Measurements from ENCODE around the gene NPL.

The NPL gene

GRCh38 chr1:182789138-182790076 is at the start of gene NPL:
Gene NPL, plus strand, starts transcription at chr1:182789773. Its CDS starts 4,599 bp downstream, at chr1:182794372.
- no peak for DNase-seq

GRCh38 chr1:182740120-182740519 is 49.5 kb upstream of the NPL start:
- no peak for DNase-seq

GRCh38 chr1:182742780-182743179 is 46.8 kb upstream of the NPL start:
- no peak for DNase-seq

- DNase-seq = no peak
Observed at GRCh38 chr1:182752077-182752988, 37.2 kb upstream of the NPL start.

GRCh38 chr1:182754087-182754486 is 35.5 kb upstream of the NPL start:
- DNase-seq = no peak

GRCh38 chr1:182754543-182755314 is 34.8 kb upstream of the NPL start:
- no peak for DNase-seq

GRCh38 chr1:182755632-182756031 is 33.9 kb upstream of the NPL start:
- no peak for DNase-seq

- DNase-seq = no peak
Observed at GRCh38 chr1:182756423-182756822, 33.1 kb upstream of the NPL start.

- no peak for DNase-seq
Observed at GRCh38 chr1:182761396-182762395, 27.9 kb upstream of the NPL start.

GRCh38 chr1:182762536-182762935 is 27.0 kb upstream of the NPL start:
- DNase-seq = no peak

GRCh38 chr1:182764029-182764727 is 25.4 kb upstream of the NPL start:
- no peak for DNase-seq

GRCh38 chr1:182765391-182765790 is 24.2 kb upstream of the NPL start:
- no peak for DNase-seq

GRCh38 chr1:182766050-182766449 is 23.5 kb upstream of the NPL start:
- DNase-seq = no peak

- no peak for DNase-seq
Observed at GRCh38 chr1:182766881-182767645, 22.5 kb upstream of the NPL start.

- DNase-seq = peak; percentile 13
Observed at GRCh38 chr1:182768963-182769362, 20.6 kb upstream of the NPL start.

GRCh38 chr1:182770232-182770631 is 19.3 kb upstream of the NPL start:
- no peak for DNase-seq

GRCh38 chr1:182771187-182771984 is 18.2 kb upstream of the NPL start:
- DNase-seq = no peak

- no peak for DNase-seq
Observed at GRCh38 chr1:182777386-182777785, 12.2 kb upstream of the NPL start.

GRCh38 chr1:182778862-182779261 is 10.7 kb upstream of the NPL start:
- no peak for DNase-seq

Data from NCI-H226 (cell line).